PC-9 (cell line): Measurements from ENCODE around the gene SOAT2. TPM values are rescaled to one million over a fixed set of nuclear protein-coding genes. Genes with fewer than 3 reads are reported as not detected.
A peak's percentile ranks its signal among the peaks of the same experiment; 100 is the strongest.

Experiments used
- BruUV-seq: library from RNA; stranded (reverse); fragments of 400-500 nt; replicated peaks from 2 replicates; lab custom pipeline; 2021; lab: Mats Ljungman, UMichigan
- CTCF ChIA-PET: fragments of 300-600 bp; sonication (Branson Sonifier 250); formaldehyde crosslinking; loops from one replicate; lab custom pipeline; 2022; ENCODE audit warnings: antibody characterized with exemption; lab: Charles Lee
- POLR2A ChIA-PET: fragments of 300-600 bp; sonication (Branson Sonifier 250); formaldehyde crosslinking; loops from one replicate; lab custom pipeline; 2022; ENCODE audit warnings: antibody characterized with exemption; ENCODE audit not compliant: unreplicated experiment; lab: Charles Lee
- DNase-seq, 2 experiments: peaks; one replicate each; pipeline versions ENCODE4 v3.0.0 to v3.0.0-alpha.2; 2015 to 2022; ENCODE audit warnings: mixed read lengths in 1 of 2
- H2AFZ ChIP-seq: fragments of 200-600 bp; sonication (generic); 2 replicates; pipeline ENCODE4 v1.8.1; 2017; ENCODE audit warnings: antibody characterized with exemption
- H3F3A ChIP-seq: fragments of 200-600 bp; sonication (generic); 2 replicates; pipeline ENCODE4 v1.8.1; 2017; ENCODE audit warnings: antibody characterized with exemption, mild to moderate bottlenecking, low read depth; ENCODE audit not compliant: insufficient read depth
- H3K27ac ChIP-seq: fragments of 200-600 bp; sonication (generic); 2 replicates; pipeline ENCODE4 v1.6.1; 2016; ENCODE audit warnings: mixed run types
- H3K27me3 ChIP-seq: fragments of 200-600 bp; sonication (generic); 2 replicates; pipeline ENCODE4 v1.6.1; 2016; ENCODE audit warnings: low read depth, mixed run types; ENCODE audit not compliant: insufficient read depth
- H3K36me3 ChIP-seq: fragments of 200-600 bp; sonication (generic); 2 replicates; pipeline ENCODE4 v1.6.1; 2016; ENCODE audit warnings: low read depth, mixed run types
- H3K4me1 ChIP-seq: fragments of 200-600 bp; sonication (generic); replicated peaks from 2 replicates; pipeline ENCODE4 v1.6.1; 2016; ENCODE audit warnings: mixed run types; ENCODE audit not compliant: insufficient read depth
- H3K4me2 ChIP-seq: fragments of 200-600 bp; sonication (generic); 2 replicates; pipeline ENCODE4 v1.6.1; 2017; ENCODE audit warnings: mixed run types
- H3K4me3 ChIP-seq: fragments of 200-600 bp; sonication (generic); 2 replicates; pipeline ENCODE4 v1.6.1; 2016; ENCODE audit warnings: mixed run types
- H3K79me2 ChIP-seq: fragments of 200-600 bp; sonication (generic); 2 replicates; pipeline ENCODE4 v1.6.1; 2017; ENCODE audit warnings: low read depth, mixed run types
- H3K9me2 ChIP-seq: fragments of 200-600 bp; sonication (generic); 2 replicates; pipeline ENCODE4 v1.8.1; 2017; ENCODE audit warnings: mild to moderate bottlenecking; ENCODE audit not compliant: insufficient read depth
- H3K9me3 ChIP-seq: fragments of 200-600 bp; sonication (generic); 2 replicates; pipeline ENCODE4 v1.8.1; 2016; ENCODE audit warnings: low read depth; ENCODE audit not compliant: insufficient read depth
- H4K20me1 ChIP-seq: fragments of 200-600 bp; sonication (generic); 2 replicates; pipeline ENCODE4 v1.8.1; 2017; ENCODE audit not compliant: insufficient read depth
- CTCF ChIP-seq: fragments of 200-600 bp; sonication (generic); conservative IDR thresholded peaks from 2 replicates; pipeline ENCODE4 v1.6.1; 2017; ENCODE audit warnings: mixed run types, antibody characterized with exemption, mild to moderate bottlenecking, moderate library complexity
- EZH2 ChIP-seq: fragments of 200-600 bp; sonication (generic); IDR thresholded peaks from 2 replicates; pipeline ENCODE4 v1.8.0; 2017; ENCODE audit warnings: antibody characterized with exemption, low read depth
- intact Hi-C: fragments of 100-400 bp; cut with micrococcal nuclease; formaldehyde crosslinking; loops from one replicate; pipeline ENCODE4 v1.10.0; 2022; ENCODE audit not compliant: unreplicated experiment
- total RNA-seq: library from RNA; stranded (reverse); gene quantifications from 2 replicates; pipeline ENCODE4 v1.2.3, GENCODE V29; 2021

SOAT2 gene
- total RNA-seq, 1 experiment from 2014 or later: 0.79 TPM

GRCh38 chr12:53065470-53065869, 37.8 kb upstream of the SOAT2 start:
- POLR2A ChIA-PET: interaction anchor here (0.5 to 1.4 kb wide), 4 partner anchors 95 to 230 kb away, joined by 3 to 10 read pairs (median 3); partner anchors contain the start of genes PFDN5 and ZNF740
- Histone ChIP-seq H3K4me2 (no peak overlapping the region), H3K27me3 (no peaks in the 10 kb centered on the region), H3K9me3 (no peaks in the 10 kb centered on the region), H3K27ac (no peak overlapping the region), H3F3A (peaks cover 13% of the 10 kb centered on the region; the same call in 1 of the 2 replicates), H2AFZ (no peak overlapping the region), H3K79me2 (no peaks in the 10 kb centered on the region), H3K36me3 (no peaks in the 10 kb centered on the region), H3K4me3 (no peak overlapping the region), H3K9me2 (no peaks in the 10 kb centered on the region), H4K20me1 (no peaks in the 10 kb centered on the region), H3K4me1 (peaks cover 30% of the 10 kb centered on the region)
- intact Hi-C loops: loop anchor here (10.0 kb wide), 3 partner anchors 109 to 439 kb away; partner anchors contain the start of genes ITGB7, NPFF and TARBP2
- CTCF ChIA-PET: interaction anchor here (0.5 to 1.7 kb wide), 11 partner anchors 11 to 385 kb away, joined by 3 to 22 read pairs (median 4); partner anchors contain the start of genes AAAS and SPRYD3
- no TSS peak for BruUV-seq
- TF ChIP-seq EZH2: no peak
- no peak for TF ChIP-seq CTCF
- no peak for DNase-seq

- ChIA-PET CTCF (interaction anchor here (0.5 to 1.7 kb wide), 13 partner anchors 12 to 384 kb away, joined by 3 to 22 read pairs (median 4); partner anchors contain the start of genes AAAS, IGFBP6 and SPRYD3), POLR2A (interaction anchor here (0.5 to 1.4 kb wide), 5 partner anchors 13 to 229 kb away, joined by 3 to 10 read pairs (median 3); partner anchors contain the start of genes PFDN5, SPRYD3 and ZNF740)
- Histone ChIP-seq H3K27me3 (no peaks in the 10 kb centered on the region), H3K4me2 (peak overlapping the region; percentile 60), H3K79me2 (no peaks in the 10 kb centered on the region), H3K4me1 (peaks cover 25% of the 10 kb centered on the region), H3K4me3 (no peak overlapping the region), H3K9me3 (no peaks in the 10 kb centered on the region), H3K27ac (peak overlapping the region; percentile 50; the same call in 1 of the 2 replicates), H3K9me2 (no peaks in the 10 kb centered on the region), H4K20me1 (no peaks in the 10 kb centered on the region), H2AFZ (peak overlapping the region; percentile 75; the same call in 1 of the 2 replicates), H3K36me3 (no peaks in the 10 kb centered on the region), H3F3A (peaks cover 10% of the 10 kb centered on the region; the same call in 1 of the 2 replicates)
- intact Hi-C loops: loop anchor here (1.0 to 10.0 kb wide), 6 partner anchors 33 to 439 kb away; partner anchors contain the start of genes AAAS, ITGB7, NPFF and TARBP2
- BruUV-seq: no TSS peak
- TF ChIP-seq EZH2: no peak
- peak; percentile 91 for TF ChIP-seq CTCF
- peak; percentile 53 to 74 for DNase-seq
Observed at GRCh38 chr12:53065975-53066931, 37.0 kb upstream of the SOAT2 start.
